B cell (primary cell): ENCODE data around the gene TSFM. TPM values are rescaled to one million over a fixed set of nuclear protein-coding genes. Genes with fewer than 3 reads are reported as not detected.

Experiments
- ATAC-seq: fragments of 200-7000 bp; cut with Tn5 transposase; one replicate; pipeline ENCODE4 v1.10.0; 2021; ENCODE audit warnings: low read depth, mild to moderate bottlenecking, moderate number of reproducible peaks, moderate library complexity
- CTCF ChIA-PET: fragments of 350-600 bp; sonication (Branson Sonifier 250); formaldehyde crosslinking; loops from one replicate; lab custom pipeline; 2021; ENCODE audit warnings: antibody characterized with exemption, inconsistent platforms; lab: Charles Lee
- POLR2A ChIA-PET: fragments of 350-600 bp; sonication (Branson Sonifier 250); formaldehyde crosslinking; loops from one replicate; lab custom pipeline; 2021; ENCODE audit warnings: antibody characterized with exemption; lab: Charles Lee
- DNase-seq: peaks from one replicate; pipeline ENCODE4 v3.0.0; 2013
- H2AFZ ChIP-seq: 2 replicates; pipeline ENCODE4 v1.6.1; 2012; ENCODE audit warnings: mild to moderate bottlenecking, low read depth, low read length; ENCODE audit not compliant: insufficient read depth, poor library complexity, severe bottlenecking
- H3K27ac ChIP-seq, 2 donors: 1 replicate in 1 of 2; 2 replicates in 1 of 2; pipeline ENCODE4 v1.5.1; 2012 to 2013; ENCODE audit warnings: low read length in 2 of 2, mild to moderate bottlenecking in 2 of 2, moderate library complexity in 1 of 2
- H3K27me3 ChIP-seq, 4 experiments: fragments of 200-600 bp in 1 of 4; sonication (generic) in 1 of 4; replicated peaks in 1 of 4; 1 replicate in 2 of 4; 2 replicates in 2 of 4; pipeline versions ENCODE4 v1.6.1 to v1.7.0; 2013 to 2016; ENCODE audit warnings: low read length in 3 of 4, mild to moderate bottlenecking in 2 of 4, mixed read lengths in 1 of 4, moderate library complexity in 1 of 4; ENCODE audit not compliant: insufficient read depth in 4 of 4, control insufficient read depth in 3 of 4; ENCODE audit errors: control extremely low read depth in 1 of 4
- H3K36me3 ChIP-seq, 2 experiments: replicated peaks in 1 of 2; 1 replicate in 1 of 2; 2 replicates in 1 of 2; pipeline versions ENCODE4 v1.6.1 to v1.7.1; 2013; ENCODE audit warnings: low read length in 1 of 2; ENCODE audit not compliant: insufficient read depth in 2 of 2, control insufficient read depth in 1 of 2; ENCODE audit errors: control extremely low read depth in 1 of 2, extremely low read depth in 1 of 2
- H3K4me1 ChIP-seq, 2 donors: fragments of 200-600 bp in 1 of 2; sonication (generic) in 1 of 2; 1 replicate in 1 of 2; 2 replicates in 1 of 2; pipeline versions ENCODE4 v1.5.1 to v1.6.1; 2013 to 2017; ENCODE audit warnings: low read length in 2 of 2; ENCODE audit not compliant: control insufficient read depth in 2 of 2, insufficient read depth in 2 of 2
- H3K4me2 ChIP-seq: replicated peaks from 2 replicates; pipeline ENCODE3; 2012; ENCODE audit warnings: mild to moderate bottlenecking, low read depth, low read length; ENCODE audit not compliant: poor library complexity, severe bottlenecking
- H3K4me3 ChIP-seq, 5 experiments: fragments of 200-600 bp in 1 of 5; sonication (generic) in 1 of 5; 1 replicate in 3 of 5; 2 replicates in 2 of 5; pipeline versions ENCODE4 v1.5.1 to v1.7.0; 2011 to 2016; ENCODE audit warnings: low read length in 4 of 5, mild to moderate bottlenecking in 4 of 5, low read depth in 2 of 5, control low read depth in 1 of 5, moderate library complexity in 1 of 5; ENCODE audit not compliant: insufficient read depth in 1 of 5; ENCODE audit errors: control extremely low read depth in 1 of 5, extremely low read depth in 1 of 5
- H3K79me2 ChIP-seq: fragments of 200-600 bp; sonication (generic); one replicate; pipeline ENCODE4 v1.6.0; 2016; ENCODE audit warnings: low read length; ENCODE audit not compliant: control insufficient read depth, insufficient read depth
- H3K9ac ChIP-seq: fragments of 200-600 bp; sonication (generic); 2 replicates; pipeline ENCODE4 v1.6.1; 2017; ENCODE audit warnings: mild to moderate bottlenecking, low read length, moderate library complexity
- H3K9me3 ChIP-seq, 3 donors: one replicate each; pipeline versions ENCODE4 v1.6.1 to v1.7.1; 2013; ENCODE audit warnings: low read length in 2 of 3; ENCODE audit not compliant: control insufficient read depth in 2 of 3, insufficient read depth in 1 of 3; ENCODE audit errors: control extremely low read depth in 1 of 3
- H4K20me1 ChIP-seq: 2 replicates; pipeline ENCODE4 v1.6.0; 2012; ENCODE audit warnings: mild to moderate bottlenecking, low read length; ENCODE audit not compliant: insufficient read depth, control insufficient read depth, poor library complexity, severe bottlenecking
- H3K27ac Mint-ChIP-seq: one replicate; pipeline ENCODE4 v1.8.0; 2021; ENCODE audit warnings: mixed read lengths
- H3K27me3 Mint-ChIP-seq: one replicate; pipeline ENCODE4 v1.8.0; 2021; ENCODE audit warnings: mixed read lengths
- H3K4me1 Mint-ChIP-seq: one replicate; pipeline ENCODE4 v1.8.0; 2021; ENCODE audit warnings: mixed read lengths
- H3K4me3 Mint-ChIP-seq: one replicate; pipeline ENCODE4 v1.8.0; 2021; ENCODE audit warnings: mixed read lengths
- H3K9me3 Mint-ChIP-seq: one replicate; pipeline ENCODE4 v1.8.0; 2022; ENCODE audit warnings: mixed read lengths; ENCODE audit not compliant: insufficient read depth
- EZH2 ChIP-seq: IDR thresholded peaks from 2 replicates; pipeline ENCODE4 v1.6.1; 2012; ENCODE audit warnings: borderline replicate concordance, low read depth, mild to moderate bottlenecking, moderate library complexity, low read length; ENCODE audit not compliant: insufficient read depth, poor library complexity, severe bottlenecking
- WGBS: methylation state at CpG from one replicate; pipeline ENCODE4 v1.1.5; 2013; ENCODE audit warnings: missing lambda C conversion rate; ENCODE audit not compliant: insufficient coverage; 5-methylcytosine and 5-hydroxymethylcytosine counted together
- intact Hi-C: fragments of 100-400 bp; cut with micrococcal nuclease; formaldehyde crosslinking; loops from one replicate; pipeline ENCODE4 v1.10.0; 2022
- polyA plus RNA-seq: library from polyadenylated mRNA; depleted of rRNA; stranded (reverse); fragments of >200 nt; gene quantifications from 2 replicates; pipeline ENCODE4 v1.2.3, GENCODE V29; 2012
- total RNA-seq, 2 donors: library from RNA; stranded (reverse); fragments of 120-200 nt in 1 of 2; gene quantifications; 1 replicate in 1 of 2; 2 replicates in 1 of 2; pipeline versions ENCODE4 v1.2.3 to v1.2.4, GENCODE V29; 2013 to 2022
- TF ChIP-seq, protein P1 (sequence below): fragments of 200-600 bp; IDR thresholded peaks from one replicate; pipeline ENCODE4 v1.8.0; 2022; ENCODE audit warnings: antibody characterized with exemption, mild to moderate bottlenecking

Gene TSFM
- total and polyA plus RNA-seq, 2 donors (not counting 1 experiment from before 2014, with no cell fraction given) = 5.6 to 20.9 TPM

DNA sequence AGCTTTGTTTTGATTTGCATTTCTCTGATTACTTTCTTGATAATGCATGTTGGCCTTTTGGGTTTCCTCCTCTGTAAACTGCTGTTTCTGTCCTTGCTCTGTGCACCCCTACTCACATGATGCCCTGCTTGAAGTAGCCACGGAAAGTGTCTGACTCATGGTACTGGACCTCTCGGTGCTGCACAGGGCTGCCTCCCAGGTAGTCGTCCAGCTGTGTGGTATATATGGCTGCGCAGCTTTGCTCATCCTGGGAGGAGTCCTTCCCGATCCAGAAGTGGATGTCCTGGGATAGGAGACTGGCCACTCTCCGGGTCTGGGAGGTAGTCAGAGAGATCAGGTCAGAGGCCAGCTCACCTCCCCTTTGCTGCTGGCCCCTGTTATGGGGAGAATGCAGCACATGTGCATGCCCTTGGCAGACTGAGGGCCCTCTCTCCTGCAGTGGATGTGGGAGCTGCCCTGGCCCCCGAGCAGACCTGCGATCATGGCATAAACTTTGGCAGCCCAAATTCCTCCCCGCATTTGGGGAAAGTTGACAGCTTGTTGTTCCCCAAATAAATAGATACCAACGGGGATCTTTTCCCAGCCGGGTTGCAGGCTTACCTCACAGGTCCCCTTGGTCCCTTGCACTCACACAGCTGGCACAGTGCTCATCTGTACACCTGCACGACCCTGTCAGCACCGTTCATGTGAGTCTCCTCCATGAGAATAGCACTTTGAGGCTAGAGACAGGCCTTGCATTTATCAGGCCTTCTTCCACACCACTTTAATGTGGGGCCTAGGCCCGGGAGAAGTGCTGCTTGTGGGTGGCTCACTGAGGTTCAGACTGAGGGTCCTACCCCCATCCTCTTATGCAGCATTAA lies 30.8 kb downstream of the TSFM start:
- Histone ChIP-seq H3K4me3 (no peak overlapping the region), H3K27ac (no peak overlapping the region), H3K79me2 (no peaks in the 10 kb centered on the region), H3K9ac (no peak overlapping the region), H3K4me2 (no peak overlapping the region), H2AFZ (no peak overlapping the region), H4K20me1 (no peaks in the 10 kb centered on the region), H3K27me3 (no peaks in the 10 kb centered on the region), H3K36me3 (peaks cover 0 to 8% of the 10 kb centered on the region in 2 experiments), H3K9me3 (no peaks in the 10 kb centered on the region), H3K4me1 (no peaks in the 10 kb centered on the region)
- Mint-ChIP-seq H3K4me1 (no peaks in the 10 kb centered on the region), H3K27me3 (no peaks in the 10 kb centered on the region), H3K4me3 (no peak overlapping the region), H3K27ac (peak overlapping the region; percentile 6), H3K9me3 (no peaks in the 10 kb centered on the region)
- CTCF ChIA-PET = interaction anchor here (1.2 to 2.8 kb wide), 2 partner anchors 11 to 91 kb away, joined by 3 to 11 read pairs; no protein-coding TSS in a partner anchor
- TF ChIP-seq, protein P1, sequence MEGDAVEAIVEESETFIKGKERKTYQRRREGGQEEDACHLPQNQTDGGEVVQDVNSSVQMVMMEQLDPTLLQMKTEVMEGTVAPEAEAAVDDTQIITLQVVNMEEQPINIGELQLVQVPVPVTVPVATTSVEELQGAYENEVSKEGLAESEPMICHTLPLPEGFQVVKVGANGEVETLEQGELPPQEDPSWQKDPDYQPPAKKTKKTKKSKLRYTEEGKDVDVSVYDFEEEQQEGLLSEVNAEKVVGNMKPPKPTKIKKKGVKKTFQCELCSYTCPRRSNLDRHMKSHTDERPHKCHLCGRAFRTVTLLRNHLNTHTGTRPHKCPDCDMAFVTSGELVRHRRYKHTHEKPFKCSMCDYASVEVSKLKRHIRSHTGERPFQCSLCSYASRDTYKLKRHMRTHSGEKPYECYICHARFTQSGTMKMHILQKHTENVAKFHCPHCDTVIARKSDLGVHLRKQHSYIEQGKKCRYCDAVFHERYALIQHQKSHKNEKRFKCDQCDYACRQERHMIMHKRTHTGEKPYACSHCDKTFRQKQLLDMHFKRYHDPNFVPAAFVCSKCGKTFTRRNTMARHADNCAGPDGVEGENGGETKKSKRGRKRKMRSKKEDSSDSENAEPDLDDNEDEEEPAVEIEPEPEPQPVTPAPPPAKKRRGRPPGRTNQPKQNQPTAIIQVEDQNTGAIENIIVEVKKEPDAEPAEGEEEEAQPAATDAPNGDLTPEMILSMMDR = no peak
- no peak for TF ChIP-seq EZH2
- WGBS = 91% methylated on average over 13 of the region's 14 CpGs
- DNase-seq (no peak), ATAC-seq (no peak)
- POLR2A ChIA-PET = no interaction called here
- intact Hi-C loops = no loop called here
